SK-N-SH (cell line): ENCODE results near the gene CDHR2. TPM values are rescaled to one million over a fixed set of nuclear protein-coding genes. Genes with fewer than 3 reads are reported as not detected.

ENCODE experiments used
- CTCF ChIA-PET: fragments of 300-600, 350-600 bp; formaldehyde crosslinking; extraction: SDS; loops from one replicate; lab custom pipeline; 2021; lab: Yijun Ruan, JAX
- POLR2A ChIA-PET: fragments of 350-600 bp; sonication (Branson Sonifier 250); formaldehyde crosslinking; extraction: SDS; loops from one replicate; lab custom pipeline; 2020; ENCODE audit warnings: antibody characterized with exemption, inconsistent platforms; lab: Yijun Ruan, JAX
- DNase-seq: peaks from one replicate; pipeline ENCODE4 v3.0.0; 2012
- H2AFZ ChIP-seq: fragments of 200-600 bp; sonication (generic); 2 replicates; pipeline ENCODE4 v1.8.1; 2016; ENCODE audit warnings: antibody characterized with exemption, mild to moderate bottlenecking, low read depth
- H3F3A ChIP-seq: fragments of 200-600 bp; sonication (generic); replicated peaks from 2 replicates; pipeline ENCODE3; 2016; ENCODE audit warnings: antibody characterized with exemption, mild to moderate bottlenecking; ENCODE audit not compliant: insufficient read depth
- H3K27ac ChIP-seq, 2 experiments: fragments of 200-500 bp in 1 of 2; fragments of 200-600 bp in 1 of 2; sonication (Bioruptor generic) in 1 of 2; sonication (generic), shearing (Covaris generic) in 1 of 2; 2 replicates each; pipeline versions ENCODE4 v1.5.1 to v1.6.1; 2014 to 2016; ENCODE audit warnings: low read depth in 2 of 2, inconsistent platforms in 1 of 2, low read length in 1 of 2, mild to moderate bottlenecking in 1 of 2, mixed read lengths in 1 of 2
- H3K27me3 ChIP-seq: fragments of 200-600 bp; sonication (generic), shearing (Covaris generic); 2 replicates; pipeline ENCODE4 v1.6.1; 2016; ENCODE audit warnings: mixed run types; ENCODE audit not compliant: insufficient read depth
- H3K36me3 ChIP-seq, 2 experiments: fragments of 200-500 bp in 1 of 2; fragments of 200-600 bp in 1 of 2; sonication (Bioruptor generic) in 1 of 2; sonication (generic) in 1 of 2; replicated peaks in 1 of 2; 2 replicates each; pipeline versions ENCODE3 to v1.5.1; 2014 to 2016; ENCODE audit warnings: low read length in 1 of 2, mild to moderate bottlenecking in 1 of 2; ENCODE audit not compliant: insufficient read depth in 2 of 2, control insufficient read depth in 1 of 2
- H3K4me1 ChIP-seq, 2 experiments: fragments of 200-500 bp in 1 of 2; fragments of 200-600 bp in 1 of 2; sonication (Bioruptor generic) in 1 of 2; sonication (generic), shearing (Covaris generic) in 1 of 2; 2 replicates each; pipeline versions ENCODE4 v1.5.1 to v1.6.1; 2014 to 2016; ENCODE audit warnings: low read depth in 1 of 2, low read length in 1 of 2, mixed run types in 1 of 2; ENCODE audit not compliant: insufficient read depth in 2 of 2, control insufficient read depth in 1 of 2
- H3K4me2 ChIP-seq: fragments of 200-600 bp; sonication (generic), shearing (Covaris generic); 2 replicates; pipeline ENCODE4 v1.6.1; 2017; ENCODE audit warnings: mixed run types
- H3K4me3 ChIP-seq, 2 experiments: fragments of 200-500 bp in 1 of 2; fragments of 200-600 bp in 1 of 2; sonication (Bioruptor generic) in 1 of 2; sonication (generic), shearing (Covaris generic) in 1 of 2; 2 replicates each; pipeline versions ENCODE4 v1.5.1 to v1.8.1; 2014 to 2016; ENCODE audit warnings: low read depth in 2 of 2, inconsistent platforms in 1 of 2, low read length in 1 of 2, mild to moderate bottlenecking in 1 of 2, mixed read lengths in 1 of 2, moderate library complexity in 1 of 2
- H3K79me2 ChIP-seq: fragments of 200-600 bp; sonication (generic); 2 replicates; pipeline ENCODE4 v1.8.1; 2017; ENCODE audit warnings: mild to moderate bottlenecking; ENCODE audit not compliant: insufficient read depth
- H3K9ac ChIP-seq: fragments of 200-600 bp; sonication (generic); 2 replicates; pipeline ENCODE4 v1.6.1; 2017; ENCODE audit warnings: mixed run types
- H3K9me2 ChIP-seq: fragments of 200-600 bp; sonication (generic); 2 replicates; pipeline ENCODE4 v1.6.1; 2017; ENCODE audit warnings: mixed run types
- H3K9me3 ChIP-seq: fragments of 200-600 bp; sonication (generic); 2 replicates; pipeline ENCODE4 v1.6.1; 2017; ENCODE audit warnings: mixed run types, mild to moderate bottlenecking, moderate library complexity
- H4K20me1 ChIP-seq: fragments of 200-600 bp; sonication (generic); 2 replicates; pipeline ENCODE4 v1.6.1; 2017; ENCODE audit warnings: mild to moderate bottlenecking, mixed run types; ENCODE audit not compliant: insufficient read depth
- FOSL2 ChIP-seq: IDR thresholded peaks from 2 replicates; pipeline ENCODE4 v1.4.0; 2012; ENCODE audit warnings: low read depth, mild to moderate bottlenecking, moderate library complexity, borderline replicate concordance
- FOXJ3 ChIP-seq: sonication (generic); formaldehyde crosslinking; IDR thresholded peaks from 2 replicates; pipeline ENCODE4 v1.5.1; 2020; ENCODE audit warnings: mild to moderate bottlenecking, missing genetic modification reagents
- MAX ChIP-seq: IDR thresholded peaks from 2 replicates; pipeline ENCODE4 v1.4.0; 2012; ENCODE audit warnings: low read depth
- MXI1 ChIP-seq: IDR thresholded peaks from 2 replicates; pipeline ENCODE4 v1.6.1; 2012; ENCODE audit warnings: mild to moderate bottlenecking, low read depth, low read length, improper control_type of control experiment
- POLR2AphosphoS5 ChIP-seq: IDR thresholded peaks from 2 replicates; pipeline ENCODE4 v1.6.1; 2012; ENCODE audit warnings: low read depth, low read length
- REST ChIP-seq: IDR thresholded peaks from 2 replicates; pipeline ENCODE4 v1.6.1; 2012; ENCODE audit warnings: mild to moderate bottlenecking, low read depth, low read length, moderate library complexity
- RXRA ChIP-seq: IDR thresholded peaks from 2 replicates; pipeline ENCODE4 v1.4.0; 2012; ENCODE audit warnings: low read depth, mild to moderate bottlenecking, borderline replicate concordance
- SIN3A ChIP-seq: IDR thresholded peaks from 2 replicates; pipeline ENCODE4 v1.6.1; 2012; ENCODE audit warnings: low read depth, mild to moderate bottlenecking, low read length, moderate library complexity, borderline replicate concordance
- SMC3 ChIP-seq: IDR thresholded peaks from 2 replicates; pipeline ENCODE4 v1.6.1; 2012; ENCODE audit warnings: low read depth, low read length, improper control_type of control experiment
- TAF1 ChIP-seq: IDR thresholded peaks from 2 replicates; pipeline ENCODE4 v1.6.1; 2012; ENCODE audit warnings: low read depth, mild to moderate bottlenecking, low read length, moderate library complexity, borderline replicate concordance
- TEAD4 ChIP-seq: IDR thresholded peaks from 2 replicates; pipeline ENCODE4 v1.4.0; 2012; ENCODE audit warnings: mild to moderate bottlenecking, borderline replicate concordance; ENCODE audit not compliant: insufficient read depth
- ZBTB33 ChIP-seq: IDR thresholded peaks from 2 replicates; pipeline ENCODE4 v1.4.0; 2012; ENCODE audit warnings: low read depth, borderline replicate concordance
- WGBS: methylation state at CpG from one replicate; pipeline ENCODE4 v1.1.6; 2017; ENCODE audit warnings: low lambda C conversion rate; 5-methylcytosine and 5-hydroxymethylcytosine counted together
- polyA plus RNA-seq, 3 experiments: library from polyadenylated mRNA; depleted of rRNA; stranded (reverse); fragments of >200 nt; gene quantifications; 2 replicates each; pipeline ENCODE4 v1.2.3, GENCODE V29; 2012

The CDHR2 gene
- polyA plus RNA-seq, 1 of the 3 experiments (the other 2 are of a cell fraction), result not detected

- Histone ChIP-seq H3K4me3 (no peak overlapping the region), H2AFZ (no peak overlapping the region), H3K79me2 (no peaks in the 10 kb centered on the region), H3K27me3 (peaks cover 28% of the 10 kb centered on the region; the same call in 1 of the 2 replicates), H3K4me2 (no peak overlapping the region), H3K27ac (no peak overlapping the region), H3K9ac (no peak overlapping the region), H3K9me2 (no peaks in the 10 kb centered on the region), H3K36me3 (no peaks in the 10 kb centered on the region), H4K20me1 (no peaks in the 10 kb centered on the region), H3K4me1 (peaks cover 0 to 9% of the 10 kb centered on the region in 2 experiments; a peak in 1 of 4 replicates), H3K9me3 (no peaks in the 10 kb centered on the region), H3F3A (no peaks in the 10 kb centered on the region)
- 73% methylated on average over 5 of the region's 5 CpGs for WGBS
- DNase-seq, result no peak
- ChIA-PET CTCF (interaction anchor here (0.6 kb wide), 1 partner anchor 31 kb away, joined by 3 read pairs; no protein-coding TSS in a partner anchor), POLR2A (no interaction called here)
- TF ChIP-seq REST (no peak), TAF1 (no peak), SIN3A (no peak), MAX (no peak), POLR2AphosphoS5 (no peak), FOSL2 (no peak), FOXJ3 (CRISPR knock-in tag) (no peak), RXRA (no peak), TEAD4 (no peak), MXI1 (no peak), ZBTB33 (no peak), SMC3 (no peak)
These were observed 78.4 kb downstream of the CDHR2 start for GRCh38 chr5:176627582-176627981.
